Neural cell (in vitro differentiated cells): ENCODE results near the gene CAV3. TPM values are rescaled to one million over a fixed set of nuclear protein-coding genes. Genes with fewer than 3 reads are reported as not detected.

Experiments
- H2AFZ ChIP-seq: fragments of 200-600, 300-800 bp; sonication (generic), shearing (Covaris generic); 2 replicates; pipeline ENCODE4 v1.6.0; 2014; ENCODE audit warnings: low read depth, mild to moderate bottlenecking, antibody characterized with exemption, low read length, moderate library complexity
- H3F3A ChIP-seq: fragments of 200-600 bp; shearing (Covaris generic); 2 replicates; pipeline ENCODE4 v1.6.1; 2016; ENCODE audit warnings: mild to moderate bottlenecking, moderate library complexity, mixed read lengths, antibody characterized with exemption, low read length; ENCODE audit not compliant: insufficient read depth, poor library complexity, severe bottlenecking
- H3K27ac ChIP-seq: fragments of 200-600, 300-800 bp; sonication (generic), shearing (Covaris generic); 2 replicates; pipeline ENCODE4 v1.5.1; 2014; ENCODE audit warnings: mild to moderate bottlenecking, low read length, moderate library complexity
- H3K27me3 ChIP-seq: fragments of 300-800, 200-600 bp; sonication (generic), shearing (Covaris generic); 2 replicates; pipeline ENCODE4 v1.6.0; 2014; ENCODE audit warnings: mild to moderate bottlenecking, low read depth, low read length, moderate library complexity; ENCODE audit not compliant: insufficient read depth
- H3K36me3 ChIP-seq: fragments of 300-800, 200-600 bp; sonication (generic), shearing (Covaris generic); 2 replicates; pipeline ENCODE4 v1.5.1; 2014; ENCODE audit warnings: mild to moderate bottlenecking, antibody characterized with exemption, low read length, moderate library complexity; ENCODE audit not compliant: insufficient read depth
- H3K4me2 ChIP-seq: fragments of 300-800, 200-600 bp; sonication (generic), shearing (Covaris generic); 2 replicates; pipeline ENCODE4 v1.6.0; 2014; ENCODE audit warnings: mild to moderate bottlenecking, low read length
- H3K4me3 ChIP-seq: fragments of 300-800, 200-600 bp; sonication (generic), shearing (Covaris generic); 2 replicates; pipeline ENCODE4 v1.5.1; 2014; ENCODE audit warnings: mild to moderate bottlenecking, low read length, moderate library complexity
- H3K79me2 ChIP-seq: fragments of 200-600 bp; shearing (Covaris generic); replicated peaks from 2 replicates; pipeline ENCODE4 v1.6.0; 2014; ENCODE audit warnings: mild to moderate bottlenecking, low read length, moderate library complexity; ENCODE audit not compliant: insufficient read depth
- H3K9ac ChIP-seq: fragments of 300-800, 200-600 bp; sonication (generic), shearing (Covaris generic); 2 replicates; pipeline ENCODE4 v1.6.1; 2016; ENCODE audit warnings: mild to moderate bottlenecking, low read length, mixed read lengths
- H3K9me2 ChIP-seq: fragments of 200-600 bp; shearing (Covaris generic); 2 replicates; pipeline ENCODE4 v1.6.1; 2016; ENCODE audit warnings: mild to moderate bottlenecking, low read length, mixed read lengths; ENCODE audit not compliant: insufficient read depth
- H3K9me3 ChIP-seq: fragments of 200-600, 300-800 bp; sonication (generic), shearing (Covaris generic); 2 replicates; pipeline ENCODE4 v1.6.1; 2016; ENCODE audit warnings: mild to moderate bottlenecking, mixed run types, low read length, moderate library complexity, mixed read lengths
- H4K20me1 ChIP-seq: fragments of 200-600 bp; shearing (Covaris generic); 2 replicates; pipeline ENCODE4 v1.6.1; 2016; ENCODE audit warnings: mild to moderate bottlenecking, mixed run types; ENCODE audit not compliant: insufficient read depth
- EP300 ChIP-seq: fragments of 450-650 bp; conservative IDR thresholded peaks from 2 replicates; pipeline ENCODE4 v1.6.1; 2014; ENCODE audit warnings: antibody characterized with exemption, mild to moderate bottlenecking, moderate library complexity; ENCODE audit not compliant: poor library complexity, severe bottlenecking
- EZH2 ChIP-seq: fragments of 200-600, 300-800 bp; shearing (Covaris generic), sonication (generic); IDR thresholded peaks from 2 replicates; pipeline ENCODE4 v1.6.1; 2014; ENCODE audit warnings: antibody characterized with exemption, low read length, borderline replicate concordance, mild to moderate bottlenecking; ENCODE audit not compliant: insufficient read depth, poor library complexity, severe bottlenecking
- MXI1 ChIP-seq: fragments of 450-650 bp; conservative IDR thresholded peaks from 2 replicates; pipeline ENCODE4 v1.6.1; 2014; ENCODE audit warnings: antibody characterized with exemption, mild to moderate bottlenecking; ENCODE audit not compliant: poor library complexity, severe bottlenecking
- POLR2AphosphoS5 ChIP-seq: IDR thresholded peaks from 2 replicates; pipeline ENCODE4 v1.6.1; 2012
- RAD21 ChIP-seq: fragments of 450-650 bp; conservative IDR thresholded peaks from 2 replicates; pipeline ENCODE4 v1.6.1; 2014; ENCODE audit warnings: antibody characterized with exemption, mild to moderate bottlenecking, moderate library complexity
- SMC3 ChIP-seq: fragments of 450-650 bp; conservative IDR thresholded peaks from 2 replicates; pipeline ENCODE4 v1.6.1; 2014; ENCODE audit warnings: antibody characterized with exemption, mild to moderate bottlenecking, moderate library complexity; ENCODE audit not compliant: poor library complexity
- TAF1 ChIP-seq: IDR thresholded peaks from 2 replicates; pipeline ENCODE4 v1.6.1; 2012; ENCODE audit warnings: low read depth
- polyA plus RNA-seq: library from polyadenylated mRNA; depleted of rRNA; stranded (reverse); fragments of >200 nt; gene quantifications from 2 replicates; pipeline ENCODE4 v1.2.3, GENCODE V29; 2014
- TF ChIP-seq, protein P1 (sequence below): IDR thresholded peaks from 2 replicates; pipeline ENCODE4 v1.6.1; 2012; ENCODE audit warnings: borderline replicate concordance
- TF ChIP-seq, protein P2 (sequence below): fragments of 450-650 bp; IDR thresholded peaks from 2 replicates; pipeline ENCODE4 v1.5.1; 2014; ENCODE audit warnings: antibody characterized with exemption, mild to moderate bottlenecking, moderate library complexity; ENCODE audit not compliant: poor library complexity, severe bottlenecking

CAV3 gene
- polyA plus RNA-seq, 1 donor from 2014 or later: not detected

DNA sequence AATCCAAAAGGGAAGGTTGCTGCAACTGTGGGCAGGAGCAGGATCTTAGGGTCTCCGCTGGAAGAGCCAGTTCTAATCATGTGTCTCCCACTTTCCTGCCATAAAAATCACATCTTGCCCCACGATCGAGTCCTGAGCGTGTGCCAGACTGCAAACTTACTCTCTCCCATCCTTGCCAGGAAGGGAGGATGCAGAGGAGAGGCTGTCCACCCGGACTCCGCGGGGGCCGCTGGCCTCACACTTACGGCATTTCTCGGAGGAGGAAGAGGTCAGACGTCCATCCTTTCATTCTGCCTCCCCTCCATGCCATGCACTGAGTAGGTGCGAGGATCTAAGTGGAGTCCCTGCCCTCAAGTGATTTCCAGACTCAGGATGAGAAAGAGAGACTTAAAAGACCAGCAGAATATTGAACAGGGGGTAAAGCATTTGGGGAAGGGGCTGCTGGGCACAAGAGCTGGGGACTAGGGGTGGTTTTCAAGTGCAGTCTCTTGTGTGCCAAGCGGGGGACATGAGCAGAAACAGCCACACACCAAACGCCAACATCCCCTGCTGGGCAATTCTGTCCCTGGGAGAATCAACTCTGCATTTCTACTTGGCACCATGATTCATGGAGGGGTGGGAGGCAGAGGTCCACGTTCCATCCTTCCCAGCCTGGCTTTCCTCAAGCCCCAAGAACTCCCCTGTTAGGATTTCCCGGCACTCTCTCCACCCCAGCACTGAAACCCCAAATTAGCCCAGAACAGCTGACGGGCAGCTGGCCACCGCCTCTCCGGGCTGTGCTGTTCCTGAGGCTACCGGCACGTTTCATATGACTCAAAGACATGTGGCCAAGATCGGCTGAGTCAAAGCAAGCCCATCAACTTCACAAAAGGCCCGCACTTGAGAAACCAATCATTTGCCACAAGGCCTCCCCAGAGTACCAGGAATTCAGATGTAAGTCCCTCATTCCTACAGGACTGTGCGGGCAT is 24.2 kb downstream of the CAV3 start:
- no peak overlapping the region for H2AFZ ChIP-seq
- no peaks in the 10 kb centered on the region for H3K9me3 ChIP-seq
- no peaks in the 10 kb centered on the region for H3K27me3 ChIP-seq
- H3K79me2 ChIP-seq: no peaks in the 10 kb centered on the region
- H4K20me1 ChIP-seq: no peaks in the 10 kb centered on the region
- TF ChIP-seq RAD21 (no peak), MXI1 (no peak), EZH2 (no peak), TAF1 (no peak), POLR2AphosphoS5 (no peak), EP300 (no peak), SMC3 (no peak)
- TF ChIP-seq, protein P1, sequence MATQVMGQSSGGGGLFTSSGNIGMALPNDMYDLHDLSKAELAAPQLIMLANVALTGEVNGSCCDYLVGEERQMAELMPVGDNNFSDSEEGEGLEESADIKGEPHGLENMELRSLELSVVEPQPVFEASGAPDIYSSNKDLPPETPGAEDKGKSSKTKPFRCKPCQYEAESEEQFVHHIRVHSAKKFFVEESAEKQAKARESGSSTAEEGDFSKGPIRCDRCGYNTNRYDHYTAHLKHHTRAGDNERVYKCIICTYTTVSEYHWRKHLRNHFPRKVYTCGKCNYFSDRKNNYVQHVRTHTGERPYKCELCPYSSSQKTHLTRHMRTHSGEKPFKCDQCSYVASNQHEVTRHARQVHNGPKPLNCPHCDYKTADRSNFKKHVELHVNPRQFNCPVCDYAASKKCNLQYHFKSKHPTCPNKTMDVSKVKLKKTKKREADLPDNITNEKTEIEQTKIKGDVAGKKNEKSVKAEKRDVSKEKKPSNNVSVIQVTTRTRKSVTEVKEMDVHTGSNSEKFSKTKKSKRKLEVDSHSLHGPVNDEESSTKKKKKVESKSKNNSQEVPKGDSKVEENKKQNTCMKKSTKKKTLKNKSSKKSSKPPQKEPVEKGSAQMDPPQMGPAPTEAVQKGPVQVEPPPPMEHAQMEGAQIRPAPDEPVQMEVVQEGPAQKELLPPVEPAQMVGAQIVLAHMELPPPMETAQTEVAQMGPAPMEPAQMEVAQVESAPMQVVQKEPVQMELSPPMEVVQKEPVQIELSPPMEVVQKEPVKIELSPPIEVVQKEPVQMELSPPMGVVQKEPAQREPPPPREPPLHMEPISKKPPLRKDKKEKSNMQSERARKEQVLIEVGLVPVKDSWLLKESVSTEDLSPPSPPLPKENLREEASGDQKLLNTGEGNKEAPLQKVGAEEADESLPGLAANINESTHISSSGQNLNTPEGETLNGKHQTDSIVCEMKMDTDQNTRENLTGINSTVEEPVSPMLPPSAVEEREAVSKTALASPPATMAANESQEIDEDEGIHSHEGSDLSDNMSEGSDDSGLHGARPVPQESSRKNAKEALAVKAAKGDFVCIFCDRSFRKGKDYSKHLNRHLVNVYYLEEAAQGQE: no peak
- TF ChIP-seq, protein P2, sequence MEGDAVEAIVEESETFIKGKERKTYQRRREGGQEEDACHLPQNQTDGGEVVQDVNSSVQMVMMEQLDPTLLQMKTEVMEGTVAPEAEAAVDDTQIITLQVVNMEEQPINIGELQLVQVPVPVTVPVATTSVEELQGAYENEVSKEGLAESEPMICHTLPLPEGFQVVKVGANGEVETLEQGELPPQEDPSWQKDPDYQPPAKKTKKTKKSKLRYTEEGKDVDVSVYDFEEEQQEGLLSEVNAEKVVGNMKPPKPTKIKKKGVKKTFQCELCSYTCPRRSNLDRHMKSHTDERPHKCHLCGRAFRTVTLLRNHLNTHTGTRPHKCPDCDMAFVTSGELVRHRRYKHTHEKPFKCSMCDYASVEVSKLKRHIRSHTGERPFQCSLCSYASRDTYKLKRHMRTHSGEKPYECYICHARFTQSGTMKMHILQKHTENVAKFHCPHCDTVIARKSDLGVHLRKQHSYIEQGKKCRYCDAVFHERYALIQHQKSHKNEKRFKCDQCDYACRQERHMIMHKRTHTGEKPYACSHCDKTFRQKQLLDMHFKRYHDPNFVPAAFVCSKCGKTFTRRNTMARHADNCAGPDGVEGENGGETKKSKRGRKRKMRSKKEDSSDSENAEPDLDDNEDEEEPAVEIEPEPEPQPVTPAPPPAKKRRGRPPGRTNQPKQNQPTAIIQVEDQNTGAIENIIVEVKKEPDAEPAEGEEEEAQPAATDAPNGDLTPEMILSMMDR: no peak
- H3K9ac ChIP-seq: no peak overlapping the region
- H3K27ac ChIP-seq: no peak overlapping the region
- H3F3A ChIP-seq: no peaks in the 10 kb centered on the region
- no peaks in the 10 kb centered on the region for H3K9me2 ChIP-seq
- H3K4me3 ChIP-seq: no peak overlapping the region
- H3K36me3 ChIP-seq: no peaks in the 10 kb centered on the region
- no peak overlapping the region for H3K4me2 ChIP-seq

DNA sequence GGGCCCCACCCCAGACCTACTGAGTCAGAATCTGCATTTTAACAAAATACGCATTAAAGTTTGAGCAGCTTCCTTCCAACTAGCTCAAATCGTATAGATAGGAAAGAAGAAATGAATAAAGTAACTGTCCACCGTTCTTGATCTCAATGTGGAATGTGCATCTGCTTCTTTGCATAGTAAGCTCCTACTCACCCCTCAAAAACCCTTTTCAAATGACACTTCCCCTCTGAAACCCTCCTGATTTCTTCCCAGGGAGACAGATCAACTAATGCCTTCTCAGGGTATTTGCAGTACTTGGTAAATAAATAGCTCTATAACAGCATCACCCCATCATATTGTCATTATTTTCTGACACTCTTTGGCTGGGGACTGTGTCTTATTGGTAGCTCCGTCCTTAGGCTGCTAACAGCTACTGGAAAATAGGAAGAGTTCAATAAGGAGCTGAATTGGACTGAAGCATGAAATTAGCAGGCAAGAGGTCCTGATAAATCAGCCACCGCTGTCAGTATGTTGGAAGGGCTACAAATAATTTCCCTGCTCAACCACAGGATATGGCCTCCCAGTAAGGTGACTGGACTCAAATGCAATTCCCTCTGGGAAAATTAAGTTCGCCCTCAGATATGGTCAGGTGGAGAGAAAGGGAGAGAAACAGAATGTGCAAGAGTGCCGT is 25.6 kb downstream of the CAV3 start:
- no peak overlapping the region for H2AFZ ChIP-seq
- H3K79me2 ChIP-seq: no peaks in the 10 kb centered on the region
- H3K27me3 ChIP-seq: no peaks in the 10 kb centered on the region
- no peaks in the 10 kb centered on the region for H3K9me3 ChIP-seq
- no peaks in the 10 kb centered on the region for H3K9me2 ChIP-seq
- H3K27ac ChIP-seq: no peak overlapping the region
- H3K4me2 ChIP-seq: no peak overlapping the region
- no peaks in the 10 kb centered on the region for H4K20me1 ChIP-seq
- H3K36me3 ChIP-seq: no peaks in the 10 kb centered on the region
- no peak overlapping the region for H3K4me3 ChIP-seq
- TF ChIP-seq, protein P1: no peak
- TF ChIP-seq, protein P2: no peak
- H3K9ac ChIP-seq: no peak overlapping the region
- no peaks in the 10 kb centered on the region for H3F3A ChIP-seq
